GM12865 (cell line): ENCODE data around the gene ASPA.

ENCODE experiments used
- DNase-seq: peaks from one replicate; pipeline ENCODE4 v3.0.0; 2010; ENCODE audit warnings: low read depth
- H3K4me3 ChIP-seq: 2 replicates; pipeline ENCODE4 v1.5.1; 2011; ENCODE audit warnings: mild to moderate bottlenecking, low read depth, low read length, control low read depth
- CTCF ChIP-seq: IDR thresholded peaks from 2 replicates; pipeline ENCODE4 v1.5.1; 2011; ENCODE audit warnings: low read length, control low read depth, low read depth, inconsistent platforms; ENCODE audit not compliant: insufficient read depth; ENCODE audit errors: missing control alignments

Gene ASPA

GRCh38 chr17:3528403-3528851 is 52.6 kb downstream of the ASPA start:
- no peak for DNase-seq
- H3K4me3 ChIP-seq: no peak overlapping the region
- TF ChIP-seq CTCF: no peak

GRCh38 chr17:3528880-3529511 is 53.2 kb downstream of the ASPA start:
- no peak overlapping the region for H3K4me3 ChIP-seq
- no peak for DNase-seq
- no peak for TF ChIP-seq CTCF

- H3K4me3 ChIP-seq: no peak overlapping the region
- TF ChIP-seq CTCF: no peak
- DNase-seq: no peak
Measured at GRCh38 chr17:3529817-3530741, 54.3 kb downstream of the ASPA start.

DNA sequence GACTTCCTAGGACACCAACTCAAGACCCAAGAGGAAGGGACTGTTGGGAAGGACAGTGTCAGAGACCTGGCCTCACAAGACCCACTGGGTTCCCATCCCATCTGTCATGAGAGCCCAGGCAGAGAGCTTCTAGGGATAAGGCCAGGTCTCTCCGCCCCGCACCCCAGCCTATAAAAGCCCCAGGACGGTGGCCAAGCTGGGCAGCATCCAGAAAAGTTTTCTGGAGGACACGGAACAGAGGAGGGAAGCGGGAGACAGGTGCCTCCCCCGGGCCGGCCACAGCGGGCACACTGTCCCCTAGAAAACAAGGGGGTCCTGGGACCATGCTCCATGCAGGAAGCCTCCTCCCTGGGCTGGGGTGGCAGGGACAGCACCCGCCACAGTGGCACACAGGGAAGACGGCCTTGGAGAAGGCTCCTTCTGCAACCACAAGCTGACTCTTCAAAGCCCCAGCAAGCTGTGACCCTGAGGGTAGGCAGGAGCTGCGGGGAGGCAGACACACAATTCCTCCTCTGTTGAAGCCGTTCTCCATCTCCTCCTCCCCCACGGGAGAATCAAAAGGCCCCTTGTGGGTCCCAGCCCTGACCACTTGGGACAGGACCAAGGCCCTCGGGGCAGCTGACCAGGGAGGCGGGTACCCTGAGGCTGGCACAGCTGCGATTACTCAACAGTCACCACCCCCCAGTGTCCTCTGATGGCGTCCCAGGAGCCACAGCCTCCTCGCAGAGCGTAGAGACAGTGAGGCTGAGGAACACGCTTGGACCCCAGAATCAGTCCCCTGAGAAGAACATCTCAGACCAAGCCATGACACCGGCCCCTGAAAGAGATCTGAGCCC is 55.7 kb downstream of the ASPA start:
- DNase-seq: no peak
- no peak for TF ChIP-seq CTCF
- H3K4me3 ChIP-seq: no peak overlapping the region

- DNase-seq: no peak
- H3K4me3 ChIP-seq: no peak overlapping the region
- no peak for TF ChIP-seq CTCF
Measured at GRCh38 chr17:3532106-3532858, 56.5 kb downstream of the ASPA start.

- no peak overlapping the region for H3K4me3 ChIP-seq
- DNase-seq: no peak
Measured at GRCh38 chr17:3532859-3533142, 57.0 kb downstream of the ASPA start.

More at GRCh38 chr17:3532859-3533142, 57.0 kb downstream of the ASPA start:
- no peak for TF ChIP-seq CTCF
